ENCODE measurements around the gene TARBP1. TPM values are rescaled to one million over a fixed set of nuclear protein-coding genes. Genes with fewer than 3 reads are reported as not detected.

Gene TARBP1
- total RNA-seq, 4 donors from 2014 or later: 5.8 to 11.1 (median 9.8) TPM

- intact Hi-C loops (cut with DNase I): no loop called here
- TF ChIP-seq CTCF (IDR thresholded peaks at IDR 0.05) (no peak), POLR2AphosphoS5 (IDR thresholded peaks at IDR 0.05) (no peak), EP300 (IDR thresholded peaks at IDR 0.05) (no peak), POLR2A (IDR thresholded peaks at IDR 0.05; ENCODE audit: low read depth) (no peak)
- WGBS: 64% methylated on average over 2 of the region's 2 CpGs
- no peak for DNase-seq (ENCODE audit: extremely low spot score)
- no peaks in the 10 kb centered on the region for H3K9me3 ChIP-seq
- H3K36me3 ChIP-seq: no peaks in the 10 kb centered on the region
- no peak overlapping the region for H3K4me3 ChIP-seq
- H3K27ac ChIP-seq (replicated peaks in 1 of 4): peak overlapping the region; percentile 50 to 73 (median 64)
- H3K27me3 ChIP-seq: no peaks in the 10 kb centered on the region
- H3K4me1 ChIP-seq: peaks cover 11 to 21% (median 14%) of the 10 kb centered on the region in 4 donors
Measured at GRCh38 chr1:234515411-234515810, 36.4 kb upstream of the TARBP1 start.

GRCh38 chr1:234512451-234512861 is 33.5 kb upstream of the TARBP1 start:
- Histone ChIP-seq H3K36me3 (no peaks in the 10 kb centered on the region), H3K27me3 (no peaks in the 10 kb centered on the region), H3K4me1 (peaks cover 10 to 26% (median 23%) of the 10 kb centered on the region in 4 donors), H3K27ac (replicated peaks in 1 of 4) (no peak overlapping the region), H3K4me3 (no peak overlapping the region), H3K9me3 (no peaks in the 10 kb centered on the region)
- intact Hi-C loops (cut with DNase I): no loop called here
- TF ChIP-seq EP300 (IDR thresholded peaks at IDR 0.05): no peak
- TF ChIP-seq POLR2AphosphoS5 (IDR thresholded peaks at IDR 0.05): no peak
- no peak for TF ChIP-seq POLR2A (IDR thresholded peaks at IDR 0.05; ENCODE audit: low read depth)
- TF ChIP-seq CTCF (IDR thresholded peaks at IDR 0.05): no peak
- WGBS: 72% methylated on average over 5 of the region's 5 CpGs
- no peak for DNase-seq (ENCODE audit: extremely low spot score)

GRCh38 chr1:234509457-234510328 is 30.7 kb upstream of the TARBP1 start:
- H3K36me3 ChIP-seq: no peaks in the 10 kb centered on the region
- no peak overlapping the region for H3K27ac ChIP-seq (replicated peaks in 1 of 4)
- TF ChIP-seq EP300 (IDR thresholded peaks at IDR 0.05) (no peak), POLR2A (IDR thresholded peaks at IDR 0.05; ENCODE audit: low read depth) (no peak), CTCF (IDR thresholded peaks at IDR 0.05) (no peak), POLR2AphosphoS5 (IDR thresholded peaks at IDR 0.05) (no peak)
- no peak for DNase-seq (ENCODE audit: extremely low spot score)
- H3K4me1 ChIP-seq: peaks cover 0 to 12% (median 11%) of the 10 kb centered on the region in 4 donors
- H3K4me3 ChIP-seq: no peak overlapping the region
- H3K9me3 ChIP-seq: no peaks in the 10 kb centered on the region
- H3K27me3 ChIP-seq: no peaks in the 10 kb centered on the region
- 67% methylated on average over 9 of the region's 9 CpGs for WGBS
- intact Hi-C loops (cut with DNase I): no loop called here

GRCh38 chr1:234507626-234508387 is 28.8 kb upstream of the TARBP1 start:
- DNase-seq (ENCODE audit: extremely low spot score): no peak
- Histone ChIP-seq H3K9me3 (no peaks in the 10 kb centered on the region), H3K36me3 (no peaks in the 10 kb centered on the region), H3K27me3 (no peaks in the 10 kb centered on the region), H3K4me3 (no peak overlapping the region), H3K27ac (replicated peaks in 1 of 4) (no peak overlapping the region), H3K4me1 (peaks cover 0 to 24% (median 22%) of the 10 kb centered on the region in 4 donors)
- TF ChIP-seq POLR2AphosphoS5 (IDR thresholded peaks at IDR 0.05): no peak
- no peak for TF ChIP-seq POLR2A (IDR thresholded peaks at IDR 0.05; ENCODE audit: low read depth)
- no peak for TF ChIP-seq CTCF (IDR thresholded peaks at IDR 0.05)
- TF ChIP-seq EP300 (IDR thresholded peaks at IDR 0.05): no peak
- intact Hi-C loops (cut with DNase I): no loop called here
- WGBS: 96% methylated on average over 11 of the region's 11 CpGs
